GM21390 (cell line): ENCODE data around the gene GARIN5B.
A peak's percentile ranks its signal among the peaks of the same experiment; 100 is the strongest.
"Not testable (repeated sequence)": the region's sequence is repeated elsewhere in the genome, so short reads cannot be mapped to it uniquely, and the experiment has no call there.

Experiments used
- ATAC-seq: cut with Tn5 transposase; IDR thresholded peaks from one replicate; pipeline ENCODE4 v1.9.1; 2021; ENCODE audit not compliant: unreplicated experiment

The GARIN5B gene

DNA sequence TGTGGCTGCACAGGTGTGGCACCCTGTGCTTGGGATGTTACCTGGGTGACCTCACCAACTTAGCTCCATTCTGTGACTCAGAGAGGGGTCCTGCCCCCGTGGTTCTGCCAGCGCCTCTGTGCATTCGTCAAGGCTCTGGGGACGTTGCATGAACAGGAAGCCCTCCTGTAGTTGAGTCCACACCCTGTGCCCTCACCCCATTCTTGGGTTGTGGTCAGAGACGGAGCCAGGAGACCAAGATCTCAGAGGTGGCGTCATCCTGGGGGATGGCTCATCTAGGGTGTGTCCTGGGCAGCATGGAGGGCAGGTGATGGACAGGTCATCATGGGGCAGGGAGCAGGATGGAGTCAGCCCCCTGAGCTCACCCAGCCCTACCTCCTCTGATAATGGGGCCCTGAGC, 11.0 kb downstream of the GARIN5B start:
- ATAC-seq, result no peak

DNA sequence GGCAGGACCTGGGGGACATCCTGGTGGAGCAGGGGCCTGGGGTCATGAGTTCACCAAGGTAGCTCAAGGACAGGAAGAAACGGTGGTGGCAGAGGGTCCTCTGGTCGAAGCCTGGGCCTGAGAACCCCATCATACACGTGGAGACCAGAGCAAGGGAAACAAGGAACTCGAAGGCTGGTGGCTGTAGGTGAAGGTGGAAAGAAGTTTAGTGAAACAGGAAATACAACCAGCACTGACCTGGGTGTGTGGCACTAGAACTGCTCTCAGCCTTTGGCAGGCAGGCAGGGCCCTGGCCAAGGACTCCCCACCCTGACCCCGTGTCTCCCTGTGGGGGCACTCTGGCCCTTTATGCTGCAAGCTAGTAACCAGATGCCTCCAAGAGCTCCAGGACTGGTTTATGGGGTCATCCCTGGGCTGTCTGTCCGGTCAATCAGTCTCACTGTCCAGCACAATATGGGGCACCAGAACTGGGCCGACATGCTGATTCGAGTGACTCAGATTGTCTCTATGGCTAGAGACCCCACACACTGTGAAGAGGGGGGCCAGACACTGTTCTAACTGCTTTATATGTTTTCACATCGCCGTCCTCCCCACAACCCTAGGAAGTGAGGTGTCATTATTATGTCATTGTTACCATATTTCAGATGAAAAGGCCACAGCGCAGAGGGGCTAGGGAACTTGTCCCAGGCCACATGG, 12.3 kb downstream of the GARIN5B start:
- no peak for ATAC-seq

DNA sequence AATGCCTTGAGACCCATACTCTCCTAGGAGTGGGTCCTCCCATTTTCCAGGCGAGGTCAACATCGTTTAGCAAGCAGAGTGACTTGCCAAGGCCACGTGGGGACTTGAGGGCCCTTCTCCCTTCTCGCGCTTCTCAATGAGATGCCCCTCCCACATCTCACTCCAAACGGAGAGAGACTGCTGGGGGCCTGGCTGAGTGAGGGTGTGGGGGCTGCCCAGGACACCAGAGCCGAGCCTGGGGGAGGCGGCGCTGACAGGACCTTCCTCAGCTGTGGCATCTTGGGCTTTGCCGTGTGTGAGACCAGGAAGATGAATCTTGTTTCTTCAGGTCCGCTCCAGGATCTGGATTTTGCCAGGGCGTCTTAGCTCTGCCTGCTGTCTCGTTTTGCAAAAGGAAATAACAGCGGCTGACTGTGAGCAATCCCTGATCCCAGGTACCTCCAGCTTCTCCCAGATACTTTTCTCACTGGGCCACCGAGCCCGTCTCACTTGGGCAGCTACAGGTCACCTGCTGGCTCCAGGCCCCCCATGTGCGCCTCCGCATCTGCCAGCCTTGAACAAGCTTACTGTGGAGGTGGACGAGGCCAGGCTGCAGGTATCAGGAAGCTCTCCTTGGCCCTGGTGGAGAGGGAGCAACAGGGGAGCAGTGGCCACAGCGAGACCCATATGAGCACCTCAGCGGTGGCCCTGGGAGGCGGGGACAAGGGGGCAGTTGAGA, 14.6 kb downstream of the GARIN5B start:
- no peak for ATAC-seq

DNA sequence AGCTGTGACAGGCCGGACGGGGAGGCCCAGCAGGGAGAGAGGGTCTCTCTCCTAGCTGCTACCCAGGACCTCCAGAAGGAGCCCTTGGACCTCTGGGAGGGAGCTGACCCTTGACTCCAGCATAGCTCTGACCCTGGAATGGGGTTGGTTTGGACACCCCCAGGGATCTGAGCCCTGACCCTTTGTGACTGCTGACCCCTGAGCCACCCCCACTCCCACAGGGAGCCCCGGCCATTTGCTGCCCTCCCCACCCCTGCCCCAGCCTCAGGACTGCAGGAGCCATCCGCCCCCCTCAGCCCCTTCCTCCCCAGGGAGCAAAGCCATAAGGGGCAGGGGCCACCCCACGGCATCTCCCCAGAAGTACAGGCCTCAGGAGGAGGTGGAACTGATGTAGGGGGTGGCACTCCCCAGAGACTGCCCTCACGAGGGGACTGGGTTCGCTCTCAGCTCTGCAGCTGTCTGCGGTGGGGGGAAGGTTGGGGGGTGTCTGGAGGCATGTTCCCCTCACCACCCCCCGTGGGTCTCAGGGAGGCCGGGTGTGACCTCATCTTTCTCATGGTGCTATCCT, 15.5 kb downstream of the GARIN5B start:
- ATAC-seq, result no peak

DNA sequence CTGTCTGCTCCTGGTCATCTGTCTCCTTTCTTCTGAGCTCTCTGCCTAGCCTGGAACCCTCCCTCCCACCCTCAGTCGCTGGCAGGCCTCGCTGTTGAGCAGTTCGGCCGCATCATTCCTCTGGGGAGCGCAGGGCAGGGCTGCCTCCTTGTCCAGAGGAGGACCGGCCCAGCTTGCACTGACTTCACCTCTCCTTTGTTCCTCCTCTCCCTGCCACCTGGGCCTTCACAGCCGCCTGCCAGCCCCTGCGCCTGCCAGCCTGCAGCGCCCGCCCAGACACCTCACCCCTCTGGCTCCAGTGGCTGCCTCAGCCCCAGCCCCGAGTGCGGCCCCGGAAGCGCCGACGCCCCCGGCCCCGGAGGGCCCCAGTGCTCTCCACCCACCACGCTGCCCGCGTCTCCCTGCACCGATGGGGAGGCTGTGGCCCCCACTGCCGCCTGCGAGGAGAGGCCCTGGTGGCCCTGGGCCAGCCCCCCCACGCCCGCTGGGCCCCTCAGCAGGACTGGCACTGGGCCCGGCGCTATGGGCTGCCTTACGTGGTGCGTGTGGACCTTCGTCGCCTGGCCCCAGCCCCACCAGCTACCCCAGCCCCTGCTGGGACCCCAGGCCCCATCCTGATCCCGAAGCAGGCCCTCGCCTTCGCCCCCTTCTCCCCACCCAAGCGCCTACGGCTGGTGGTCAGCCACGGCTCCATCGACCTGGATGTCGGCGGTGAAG, 16.2 kb downstream of the GARIN5B start:
- no peak for ATAC-seq

DNA sequence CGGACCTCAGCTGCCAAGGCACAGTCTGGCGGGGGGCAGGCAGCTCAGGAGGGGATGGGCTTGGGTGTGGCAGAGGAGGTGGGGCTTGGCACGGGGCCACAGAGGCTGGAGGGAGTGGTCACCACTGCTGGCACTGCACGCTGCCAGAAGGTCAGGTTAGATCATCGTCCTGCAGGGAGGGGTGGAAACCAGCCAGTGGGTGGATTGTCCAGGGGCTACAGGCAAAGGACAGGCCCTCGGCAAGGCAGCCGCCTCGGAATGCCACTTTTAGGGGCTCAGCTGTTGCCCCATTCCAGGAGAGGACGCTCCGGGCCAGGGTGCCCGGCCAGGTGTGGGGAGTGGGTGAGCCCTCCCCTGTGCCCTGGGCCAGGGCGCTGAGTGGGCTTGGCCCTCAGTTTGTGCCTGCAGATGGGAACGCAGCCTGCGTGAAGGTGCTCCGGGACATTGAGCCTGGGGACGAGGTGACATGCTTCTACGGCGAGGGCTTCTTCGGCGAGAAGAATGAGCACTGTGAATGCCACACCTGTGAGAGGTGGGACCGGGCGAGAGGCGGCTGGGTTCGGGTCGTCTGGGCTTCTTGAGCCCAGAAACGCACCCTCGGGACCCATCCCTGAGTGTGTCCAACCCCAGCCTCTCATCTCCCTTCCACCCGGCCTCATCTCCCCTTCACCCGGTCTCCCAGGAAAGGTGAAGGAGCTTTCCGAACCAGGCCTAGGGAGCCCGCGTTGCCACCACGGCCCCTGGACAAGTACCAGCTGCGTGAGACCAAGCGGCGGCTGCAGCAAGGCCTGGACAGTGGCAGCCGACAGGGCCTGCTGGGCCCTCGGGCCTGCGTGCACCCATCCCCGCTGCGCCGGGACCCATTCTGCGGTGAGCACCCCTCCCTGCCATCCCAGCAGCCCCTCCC, 17.0 kb downstream of the GARIN5B start:
- ATAC-seq, result no peak

DNA sequence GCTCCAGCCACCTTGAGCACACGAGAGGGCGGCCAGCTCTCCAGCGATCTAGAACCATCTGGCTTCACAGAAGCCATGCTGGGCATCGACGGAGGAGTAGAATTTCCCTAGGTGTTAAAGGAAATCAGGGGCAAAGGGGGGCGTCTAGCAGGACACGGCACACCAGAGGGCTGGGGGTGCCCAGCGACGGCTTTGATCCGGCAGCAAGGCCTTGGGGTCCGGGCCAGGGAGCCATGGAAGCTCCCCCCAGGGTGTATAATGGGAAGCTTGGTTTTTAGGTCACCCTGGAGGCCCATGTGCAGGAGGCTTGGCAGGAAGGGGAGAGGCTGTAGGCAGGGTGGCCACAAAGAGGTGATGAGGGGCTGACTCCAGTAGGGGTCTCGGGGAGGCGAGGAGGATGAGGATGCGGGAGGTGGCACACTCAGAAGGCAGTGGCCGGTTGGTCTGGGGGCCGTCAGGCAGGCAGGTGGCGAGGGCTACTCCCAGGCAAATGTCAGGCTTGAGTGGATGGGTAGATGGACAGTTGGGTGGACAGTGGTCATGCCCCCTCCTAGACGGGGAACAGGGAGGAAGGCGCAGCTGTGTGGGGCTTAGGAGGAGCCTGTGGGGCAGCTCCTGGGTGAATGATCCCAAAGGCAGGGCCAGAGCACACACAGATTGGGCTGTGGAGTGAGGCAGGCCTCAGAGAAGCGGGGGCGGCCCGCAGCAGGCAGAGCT, 17.8 kb downstream of the GARIN5B start:
- no peak for ATAC-seq

DNA sequence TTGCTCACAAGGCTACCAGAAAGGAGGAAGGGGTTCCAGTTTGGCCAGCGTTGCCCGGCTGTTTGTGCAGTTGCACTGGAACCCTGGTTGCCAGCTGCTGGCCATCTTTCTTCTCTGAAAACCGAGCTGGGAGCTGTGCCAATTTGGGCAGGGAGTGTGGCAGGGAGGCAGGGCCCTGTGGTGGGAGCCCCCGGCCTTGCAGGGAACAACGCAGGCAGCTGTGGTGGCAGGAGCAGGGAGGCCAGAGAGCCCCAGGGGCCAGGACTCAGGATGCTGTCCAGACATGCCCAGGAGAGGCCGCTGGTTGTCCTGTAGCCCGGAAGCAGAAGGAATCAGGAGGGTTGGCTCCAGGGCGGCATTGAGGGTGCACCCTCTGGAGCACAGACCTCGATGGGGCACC, 18.6 kb downstream of the GARIN5B start:
- no peak for ATAC-seq

DNA sequence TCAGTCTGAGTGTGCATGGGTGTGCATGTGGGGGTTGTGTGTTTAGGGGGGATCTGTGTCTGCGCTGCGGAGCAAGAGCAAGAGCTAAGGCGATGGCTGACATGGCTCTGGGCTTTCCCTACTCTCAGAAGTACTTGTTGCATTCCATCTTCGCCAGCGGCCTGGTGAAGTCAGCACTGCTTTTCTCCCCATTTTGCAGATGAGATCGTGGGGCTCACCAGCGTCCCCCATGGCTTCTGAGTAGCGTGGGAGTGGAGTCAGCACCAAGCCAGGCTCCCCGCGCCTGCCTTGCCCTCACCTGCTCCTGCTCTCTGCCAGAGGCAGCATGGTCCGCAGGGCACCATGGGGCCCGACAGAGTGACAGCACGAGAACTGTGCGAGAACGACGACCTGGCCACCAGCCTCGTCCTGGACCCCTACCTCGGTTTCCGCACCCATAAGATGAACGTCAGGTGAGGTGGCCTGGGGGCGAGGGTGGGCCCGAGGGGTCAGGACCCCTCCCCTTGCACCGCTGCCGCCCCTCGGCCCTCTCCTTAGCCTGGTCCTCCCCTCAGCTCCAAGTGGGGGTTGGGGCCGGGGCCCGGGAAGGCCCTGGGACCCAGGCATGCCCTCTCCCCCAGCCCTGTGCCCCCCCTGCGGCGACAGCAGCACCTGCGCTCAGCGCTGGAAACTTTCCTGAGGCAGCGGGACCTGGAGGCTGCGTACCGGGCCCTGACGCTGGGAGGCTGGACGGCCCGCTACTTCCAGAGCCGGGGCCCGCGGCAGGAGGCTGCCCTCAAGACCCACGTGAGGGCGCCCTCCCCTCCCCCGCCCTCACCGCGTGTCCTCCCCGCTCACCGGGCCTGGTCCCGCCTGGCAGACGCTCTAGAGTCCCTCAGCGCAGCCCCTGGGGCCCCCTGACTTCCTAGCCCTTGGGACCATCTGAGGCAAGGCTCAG, 21.2 kb downstream of the GARIN5B start:
- no peak for ATAC-seq

DNA sequence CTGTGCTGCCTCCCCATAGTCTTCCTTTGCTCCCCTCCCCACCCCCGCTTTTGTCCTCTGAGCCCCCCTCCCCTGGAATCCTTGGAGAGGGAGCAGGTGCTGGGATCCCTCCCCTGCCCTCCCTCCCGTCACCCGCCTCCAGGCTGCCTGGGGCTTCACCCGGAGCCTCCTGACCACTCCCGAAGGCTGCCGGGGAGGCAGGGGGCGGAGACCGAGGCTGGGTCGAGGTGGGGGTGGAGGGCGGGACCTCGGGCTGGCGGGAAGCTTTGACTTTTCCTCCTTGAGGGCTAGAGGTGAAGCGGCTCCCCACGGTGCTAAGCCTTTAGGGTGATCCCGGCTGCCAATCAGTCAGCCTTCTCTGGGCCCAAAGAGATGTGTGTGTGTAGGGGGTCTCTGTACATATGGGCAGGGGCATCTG, 21.9 kb downstream of the GARIN5B start:
- ATAC-seq, result no peak

DNA sequence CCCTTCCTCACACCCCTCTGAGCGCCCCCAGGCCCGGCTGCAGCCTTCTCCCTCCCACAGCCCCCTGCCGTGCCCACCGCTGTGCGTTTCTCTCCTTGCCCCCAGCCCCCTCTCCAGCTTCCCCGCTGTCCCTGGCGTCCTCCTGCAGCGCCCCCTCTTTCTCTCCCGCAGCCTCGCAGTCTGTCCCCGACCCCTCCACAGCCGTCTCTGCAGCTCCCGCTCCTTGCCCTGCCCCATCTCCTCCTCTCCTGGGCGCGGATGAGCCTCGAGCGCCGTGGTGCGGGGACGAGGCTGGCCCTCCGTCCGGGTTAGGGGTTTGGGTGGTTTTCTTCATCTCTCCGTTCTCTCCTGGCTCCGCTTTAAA, 22.3 kb downstream of the GARIN5B start:
- no peak for ATAC-seq

DNA sequence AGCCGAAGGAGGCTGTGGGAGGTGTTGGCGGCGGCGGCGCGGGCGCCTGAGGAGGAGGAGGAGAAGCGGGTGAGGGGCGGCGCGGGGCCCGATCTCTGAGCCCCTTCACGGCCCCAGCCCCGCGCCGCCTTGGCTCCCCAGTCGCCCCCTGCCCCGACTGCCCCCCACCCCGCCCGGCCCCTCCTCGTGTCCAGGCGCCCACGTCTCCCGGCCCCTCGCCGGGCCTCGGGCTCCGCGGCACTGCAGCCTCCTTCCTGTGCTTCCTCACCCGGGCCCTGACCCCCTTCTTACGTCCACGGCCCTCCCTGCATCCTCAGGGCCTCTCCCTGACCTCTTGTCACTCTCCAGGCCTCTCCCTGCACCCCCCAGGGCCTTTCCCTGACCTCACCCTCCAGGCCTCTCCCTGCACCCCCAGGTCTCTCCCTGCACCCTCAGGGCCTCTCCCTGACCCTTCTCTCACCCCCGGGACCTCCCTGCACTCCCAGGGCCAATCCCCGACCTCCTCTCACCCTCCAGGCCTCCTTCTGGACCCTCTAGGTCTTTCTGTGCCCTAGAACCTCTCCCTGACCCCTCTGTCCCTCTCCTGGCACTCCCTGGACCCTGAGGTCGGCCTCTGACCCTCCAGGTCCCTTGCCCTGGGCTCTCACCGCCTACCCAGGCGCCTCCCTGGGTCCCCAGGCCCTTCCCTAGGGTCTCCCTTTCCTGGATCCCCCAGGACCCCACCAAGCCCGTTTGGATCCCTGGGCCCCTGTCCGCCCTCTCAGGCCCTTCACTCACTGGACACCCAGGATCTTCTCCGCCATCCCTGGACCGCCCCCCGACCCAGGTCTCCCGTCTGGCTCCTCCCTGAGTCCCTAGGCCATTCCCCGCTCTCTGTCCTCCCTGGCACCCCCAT, 22.9 kb downstream of the GARIN5B start:
- no peak for ATAC-seq

DNA sequence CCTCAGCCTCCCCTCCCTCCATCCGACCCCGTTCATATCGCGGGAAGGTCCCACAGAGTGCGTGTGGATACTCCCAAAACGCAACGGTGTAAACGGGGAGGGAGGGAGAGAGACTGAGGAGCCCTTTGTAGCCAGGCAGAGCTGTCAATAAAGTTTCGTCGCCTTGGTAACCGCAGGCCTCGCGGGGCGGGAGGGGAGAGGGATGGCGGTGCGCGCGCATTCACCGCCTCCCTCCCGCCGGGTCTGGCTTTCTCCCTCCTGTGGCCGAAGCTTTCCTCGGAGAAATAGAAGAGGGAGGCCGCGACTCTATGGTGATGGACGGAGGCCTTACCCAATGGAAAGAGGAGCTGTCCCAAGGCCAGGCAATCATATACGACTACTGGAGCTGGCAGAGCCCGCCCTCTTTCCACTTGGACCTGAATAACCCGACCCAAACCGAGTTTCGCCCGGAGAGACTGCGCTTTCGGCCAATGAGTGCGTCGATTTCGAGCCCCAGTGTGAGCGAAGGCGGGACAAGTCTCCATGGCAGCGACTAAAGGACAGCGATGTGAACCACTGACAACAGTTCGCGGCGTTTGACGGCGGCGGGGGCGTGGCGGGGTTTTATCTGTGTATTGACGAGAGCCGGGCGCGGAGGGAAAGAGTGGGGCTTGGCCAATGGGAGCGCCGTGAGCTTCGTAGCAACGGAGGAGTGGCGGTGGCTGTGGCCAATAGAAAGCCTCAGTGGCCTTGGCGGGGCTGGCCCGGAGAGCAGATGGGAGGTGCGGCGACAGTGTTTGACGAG, 23.8 kb downstream of the GARIN5B start, which contains the start of gene KMT5C:
Gene KMT5C, plus strand, starts transcription at position 772 of the 784 bp plus-strand sequence. CDS start 2,061 bp downstream, outside the sequence.
- peak; percentile 74 for ATAC-seq

DNA sequence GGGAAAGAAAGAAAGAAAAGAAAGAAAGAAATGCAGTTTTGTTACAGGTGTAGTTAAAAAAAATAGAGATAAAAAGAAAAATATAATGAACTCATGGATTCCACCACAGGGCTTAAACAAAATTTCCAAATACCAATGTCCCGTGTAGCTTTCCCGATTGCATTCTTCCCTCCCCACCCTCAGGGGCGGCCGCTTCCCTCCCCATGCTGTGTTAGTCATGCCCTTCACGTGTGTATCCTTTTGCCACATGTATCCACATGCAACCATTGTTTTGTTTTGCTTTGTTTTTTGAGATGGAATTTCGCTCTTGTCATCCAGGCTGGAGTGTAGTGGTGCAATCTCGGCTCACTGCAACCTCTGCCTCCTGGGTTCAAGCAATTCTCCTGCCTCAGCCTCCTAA, 27.0 kb downstream of the GARIN5B start:
- no peak for ATAC-seq

DNA sequence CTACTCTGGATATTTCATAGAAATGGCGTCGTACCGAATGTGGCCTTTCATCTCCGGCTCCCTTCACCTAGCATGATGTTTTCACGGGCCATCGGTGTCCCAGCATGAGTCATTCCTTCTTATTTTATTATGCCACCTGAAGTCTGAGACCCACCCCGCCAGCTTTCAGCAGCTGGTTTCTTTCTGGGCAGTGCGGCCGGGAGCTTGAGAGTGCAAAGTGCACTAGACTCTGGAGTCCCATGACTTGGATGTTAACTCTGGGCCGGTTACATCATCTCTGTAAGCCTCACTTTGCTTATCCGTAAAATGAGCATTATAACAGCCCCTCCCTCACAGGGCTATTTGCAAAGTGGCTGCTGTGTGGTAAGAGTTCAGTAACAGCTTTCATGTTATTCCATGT, 29.2 kb downstream of the GARIN5B start:
- no peak for ATAC-seq

DNA sequence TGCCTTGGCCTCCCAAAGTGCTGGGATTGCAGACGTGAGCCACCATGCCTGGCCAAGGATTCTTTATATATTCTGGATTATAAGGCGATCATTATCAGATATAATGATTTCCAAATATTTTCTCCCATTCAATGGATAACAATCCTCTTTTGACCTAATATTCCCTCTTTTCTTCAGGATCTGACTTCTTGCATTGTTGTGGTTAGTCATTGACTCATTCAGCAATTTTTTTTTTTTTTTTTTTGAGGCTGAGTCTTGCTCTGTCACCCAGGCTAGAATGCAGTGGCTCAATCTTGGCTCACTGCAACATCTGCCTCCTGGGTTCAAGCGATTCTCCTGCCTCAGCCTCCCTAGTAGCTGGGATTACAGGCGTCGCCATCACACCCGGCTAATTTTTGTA, 33.3 kb downstream of the GARIN5B start:
- not testable (repeated sequence) for ATAC-seq

DNA sequence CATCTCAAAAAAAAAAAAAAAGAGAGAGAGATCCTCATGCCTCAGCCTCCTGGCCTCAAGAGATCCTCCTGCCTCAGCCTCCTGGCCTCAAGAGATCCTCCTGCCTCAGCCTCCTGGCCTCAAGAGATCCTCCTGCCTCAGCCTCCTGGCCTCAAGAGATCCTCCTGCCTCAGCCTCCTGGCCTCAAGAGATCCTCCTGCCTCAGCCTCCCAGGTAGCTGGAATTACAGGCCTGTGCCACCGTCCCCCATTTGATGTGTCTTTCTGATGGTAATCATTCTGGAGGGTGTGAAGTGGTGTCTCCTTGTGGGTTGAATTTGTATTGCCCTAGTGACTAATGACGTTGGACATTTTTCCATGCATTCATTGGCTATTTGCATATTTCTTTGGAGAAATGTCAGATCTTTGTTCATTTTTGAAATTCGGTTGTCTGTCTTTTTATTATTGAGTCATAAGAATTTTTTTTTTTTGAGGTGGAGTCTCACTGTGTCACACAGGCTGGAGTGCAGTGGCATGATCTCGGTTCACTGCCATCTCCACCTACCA, 34.2 kb downstream of the GARIN5B start:
- not testable (repeated sequence) for ATAC-seq
